ENCODE results near the gene SFTPD.

SFTPD gene

GRCh38 chr10:79936625-79937615 is 12.0 kb downstream of the SFTPD start:
- TF ChIP-seq REST (IDR thresholded peaks at IDR 0.05; ENCODE audit: insufficient replicate concordance, low read depth) (no peak), SPI1 (IDR thresholded peaks at IDR 0.05; ENCODE audit: borderline replicate concordance, low read depth) (peak; percentile 36; the same call in 1 of the 2 replicates), GABPA (IDR thresholded peaks at IDR 0.05; ENCODE audit: low read depth) (no peak), CTCF (IDR thresholded peaks at IDR 0.05; ENCODE audit: insufficient read depth, low read length) (no peak)
- no peaks in the 10 kb centered on the region for H3K27me3 ChIP-seq (ENCODE audit: insufficient read depth, poor library complexity, severe bottlenecking)
- DNase-seq (ENCODE audit: low read depth in 1 of 2, low spot score in 1 of 2) = no peak
- H3K4me3 ChIP-seq (replicated peaks; ENCODE audit: insufficient read depth, low read length) = no peak overlapping the region
- no peak overlapping the region for H3K27ac ChIP-seq (replicated peaks)

GRCh38 chr10:79933961-79934360 is 14.9 kb downstream of the SFTPD start:
- Histone ChIP-seq H3K27me3 (ENCODE audit: insufficient read depth, poor library complexity, severe bottlenecking) (no peaks in the 10 kb centered on the region), H3K4me3 (replicated peaks; ENCODE audit: insufficient read depth, low read length) (no peak overlapping the region), H3K27ac (replicated peaks) (no peak overlapping the region)
- no peak for DNase-seq (ENCODE audit: low read depth in 1 of 2, low spot score in 1 of 2)
- TF ChIP-seq SPI1 (IDR thresholded peaks at IDR 0.05; ENCODE audit: borderline replicate concordance, low read depth) (no peak), REST (IDR thresholded peaks at IDR 0.05; ENCODE audit: insufficient replicate concordance, low read depth) (no peak), CTCF (IDR thresholded peaks at IDR 0.05; ENCODE audit: insufficient read depth, low read length) (no peak), POLR2AphosphoS5 (IDR thresholded peaks at IDR 0.05; ENCODE audit: low read depth) (no peak), GABPA (IDR thresholded peaks at IDR 0.05; ENCODE audit: low read depth) (no peak)

- Histone ChIP-seq H3K27me3 (ENCODE audit: insufficient read depth, poor library complexity, severe bottlenecking) (no peaks in the 10 kb centered on the region), H3K27ac (replicated peaks) (no peak overlapping the region), H3K4me3 (replicated peaks; ENCODE audit: insufficient read depth, low read length) (no peak overlapping the region)
- DNase-seq (ENCODE audit: low read depth in 1 of 2, low spot score in 1 of 2) = no peak
- TF ChIP-seq POLR2AphosphoS5 (IDR thresholded peaks at IDR 0.05; ENCODE audit: low read depth) = no peak
- no peak for TF ChIP-seq CTCF (IDR thresholded peaks at IDR 0.05; ENCODE audit: insufficient read depth, low read length)
- no peak for TF ChIP-seq GABPA (IDR thresholded peaks at IDR 0.05; ENCODE audit: low read depth)
- no peak for TF ChIP-seq SPI1 (IDR thresholded peaks at IDR 0.05; ENCODE audit: borderline replicate concordance, low read depth)
- TF ChIP-seq REST (IDR thresholded peaks at IDR 0.05; ENCODE audit: insufficient replicate concordance, low read depth) = no peak
Measured at GRCh38 chr10:79932841-79933379, 16.0 kb downstream of the SFTPD start.

All from HL-60 (cell line).